HepG2 (cell line): ENCODE data around the gene RPL32. TPM values are rescaled to one million over a fixed set of nuclear protein-coding genes. Genes with fewer than 3 reads are reported as not detected.

Experiments
- ATF1 ChIP-seq: IDR thresholded peaks from 2 replicates; pipeline ENCODE4 v1.6.1; 2016; ENCODE audit warnings: mild to moderate bottlenecking, control low read depth
- ATF3 ChIP-seq: sonication (generic); formaldehyde crosslinking; IDR thresholded peaks from 2 replicates; pipeline ENCODE4 v1.4.0; 2020; ENCODE audit warnings: missing genetic modification reagents
- HMGXB3 ChIP-seq: sonication (generic); formaldehyde crosslinking; IDR thresholded peaks from 2 replicates; pipeline ENCODE4 v1.4.0; 2020; ENCODE audit warnings: missing genetic modification reagents, borderline replicate concordance
- JUN ChIP-seq: sonication (generic); formaldehyde crosslinking; IDR thresholded peaks from 2 replicates; pipeline ENCODE4 v1.4.0; 2020; ENCODE audit warnings: mild to moderate bottlenecking, missing genetic modification reagents
- KLF11 ChIP-seq: IDR thresholded peaks from 2 replicates; pipeline ENCODE4 v1.6.1; 2016; ENCODE audit warnings: missing compliant biosample characterization
- MTA1 ChIP-seq: sonication (generic); formaldehyde crosslinking; IDR thresholded peaks from 2 replicates; pipeline ENCODE4 v1.4.0; 2020; ENCODE audit warnings: missing genetic modification reagents, mild to moderate bottlenecking, borderline replicate concordance
- MYNN ChIP-seq: sonication (generic); formaldehyde crosslinking; IDR thresholded peaks from 2 replicates; pipeline ENCODE4 v1.4.0; 2020; ENCODE audit warnings: mild to moderate bottlenecking, low read depth, missing genetic modification reagents
- REL ChIP-seq: sonication (generic); formaldehyde crosslinking; conservative IDR thresholded peaks from 2 replicates; pipeline ENCODE4 v1.8.0; 2022; ENCODE audit warnings: mild to moderate bottlenecking, missing genetic modification reagents, moderate library complexity
- TARDBP ChIP-seq: sonication (generic); formaldehyde crosslinking; IDR thresholded peaks from 2 replicates; pipeline ENCODE4 v1.8.0; 2022; ENCODE audit warnings: mild to moderate bottlenecking, missing genetic modification reagents
- ZBTB42 ChIP-seq: sonication (generic); formaldehyde crosslinking; IDR thresholded peaks from 2 replicates; pipeline ENCODE4 v1.5.0; 2020; ENCODE audit warnings: mild to moderate bottlenecking, missing genetic modification reagents
- ZFP91 ChIP-seq: sonication (generic); formaldehyde crosslinking; IDR thresholded peaks from 2 replicates; pipeline ENCODE4 v1.9.0; 2022; ENCODE audit warnings: missing genetic modification reagents, mild to moderate bottlenecking, borderline replicate concordance
- ZFY ChIP-seq: sonication (generic); formaldehyde crosslinking; IDR thresholded peaks from 2 replicates; pipeline ENCODE4 v1.4.0; 2020; ENCODE audit warnings: missing genetic modification reagents
- ZNF331 ChIP-seq: sonication (generic); formaldehyde crosslinking; IDR thresholded peaks from 2 replicates; pipeline ENCODE4 v1.4.0; 2020; ENCODE audit warnings: missing genetic modification reagents
- ZNF577 ChIP-seq: sonication (generic); formaldehyde crosslinking; IDR thresholded peaks from 2 replicates; pipeline ENCODE4 v1.4.0; 2020; ENCODE audit warnings: mild to moderate bottlenecking, low read depth, missing genetic modification reagents, borderline replicate concordance
- ZNF687 ChIP-seq: sonication (generic); formaldehyde crosslinking; IDR thresholded peaks from 2 replicates; pipeline ENCODE4 v1.5.1; 2020; ENCODE audit warnings: mild to moderate bottlenecking, missing genetic modification reagents, moderate library complexity
- ZNF841 ChIP-seq: sonication (generic); formaldehyde crosslinking; IDR thresholded peaks from 2 replicates; pipeline ENCODE4 v1.8.1; 2023; ENCODE audit warnings: missing genetic modification reagents, borderline replicate concordance
- ZSCAN25 ChIP-seq: sonication (generic); formaldehyde crosslinking; IDR thresholded peaks from 2 replicates; pipeline ENCODE4 v1.8.0; 2022; ENCODE audit warnings: mild to moderate bottlenecking, missing genetic modification reagents
- ZSCAN29 ChIP-seq: sonication (generic); formaldehyde crosslinking; conservative IDR thresholded peaks from 2 replicates; pipeline ENCODE4 v1.4.0; 2020; ENCODE audit warnings: mild to moderate bottlenecking, missing genetic modification reagents
- polyA plus RNA-seq, 8 experiments: library from polyadenylated mRNA; depleted of rRNA in 3 of 8; stranded (reverse) in 7 of 8; unstranded in 1 of 8; fragments of >200 nt; fragmentation: Illumina TruSeq in 4 of 8; extraction: Trizol in 4 of 8; gene quantifications; 2 replicates each; pipeline versions ENCODE4 v1.2.1 to v1.2.3, GENCODE V29; 2011 to 2016; ENCODE audit warnings: low read depth in 4 of 8, missing spikeins in 1 of 8, mixed read lengths in 1 of 8; ENCODE audit not compliant: insufficient read depth in 1 of 8
- total RNA-seq, 5 experiments: library from RNA; depleted of rRNA; stranded (reverse); fragments of >200 nt; fragmentation: Illumina TruSeq; extraction: Trizol; gene quantifications; 2 replicates each; pipeline ENCODE4 v1.2.3, GENCODE V29; 2016; ENCODE audit warnings: low read depth in 1 of 5

Gene RPL32
- total and polyA plus RNA-seq, 2 of the 13 experiments (the other 11 are each of a cell fraction or from before 2014, with no cell fraction given) = 1,781 to 2,401 TPM

GRCh38 chr3:12810013-12810780, 31.2 kb downstream of the RPL32 start (continued):
- 0 out of 2 replicates have a peak, but pooled peaks have one; percentile 34 for TF ChIP-seq HMGXB3 (CRISPR knock-in tag)
- no peak for TF ChIP-seq ZNF577 (CRISPR knock-in tag)
- peak; percentile 59 for TF ChIP-seq TARDBP (CRISPR knock-in tag)
- no peak for TF ChIP-seq ZSCAN29 (CRISPR knock-in tag)
- no peak for TF ChIP-seq ATF3 (CRISPR knock-in tag)
- peak; percentile 39; the same call in 1 of the 2 replicates for TF ChIP-seq ZSCAN25 (CRISPR knock-in tag)
- no peak for TF ChIP-seq ZNF841 (CRISPR knock-in tag)
- TF ChIP-seq KLF11 (CRISPR knock-in tag) = no peak
- no peak; the same call in 1 of the 2 replicates for TF ChIP-seq MTA1 (CRISPR knock-in tag)
- no peak for TF ChIP-seq ATF1
- no peak for TF ChIP-seq MYNN (CRISPR knock-in tag)
- TF ChIP-seq REL = no peak
- peak; percentile 91 for TF ChIP-seq ZNF687 (CRISPR knock-in tag)
- TF ChIP-seq JUN (CRISPR knock-in tag) = no peak
- TF ChIP-seq ZBTB42 (CRISPR knock-in tag) = 0 out of 2 replicates have a peak, but pooled peaks have one; percentile 28
- TF ChIP-seq ZNF331 = peak; percentile 29; the same call in 1 of the 2 replicates
- TF ChIP-seq ZFY = peak; percentile 71
- TF ChIP-seq ZFP91 (CRISPR knock-in tag) = peak; percentile 79
